Sigmoid colon (tissue), 4 donors: ENCODE results near the gene APBB3.

Experiments used
- CTCF ChIP-seq, 4 experiments: fragments of 450-650 bp in 3 of 4; fragments of 200-600 bp in 1 of 4; IDR thresholded peaks; one replicate each; pipeline ENCODE4 v1.5.1; 2016 to 2019; ENCODE audit warnings: antibody characterized with exemption in 4 of 4, mild to moderate bottlenecking in 3 of 4, moderate library complexity in 2 of 4
- EP300 ChIP-seq, 4 donors: sonication (generic); formaldehyde crosslinking; IDR thresholded peaks; one replicate each; pipeline ENCODE4 v1.6.1; 2017; ENCODE audit warnings: antibody characterized with exemption in 4 of 4
- POLR2AphosphoS5 ChIP-seq, 4 donors: sonication (generic); formaldehyde crosslinking; IDR thresholded peaks; one replicate each; pipeline ENCODE4 v1.6.1; 2017; ENCODE audit warnings: antibody characterized with exemption in 4 of 4

- TF ChIP-seq POLR2AphosphoS5 (IDR thresholded peaks at IDR 0.05) (no peak), CTCF (IDR thresholded peaks at IDR 0.05) (no peak), EP300 (IDR thresholded peaks at IDR 0.05) (no peak)
These were observed 4.8 kb upstream of the APBB3 start for GRCh38 chr5:140569197-140569596.
